Activated CD8-positive, alpha-beta memory T cell treated with anti-CD3 and anti-CD28 coated beads, Interleukin-2, amount 50 U/mL, for 1 hour (primary cell): ENCODE measurements around the gene HNRNPH1.

Experiments
- DNase-seq: peaks from one replicate; pipeline ENCODE4 v3.0.0-alpha.2; 2020; ENCODE audit errors: extremely low read depth

The HNRNPH1 gene

GRCh38 chr5:179623906-179624741 is 653 bp upstream of the HNRNPH1 start:
- DNase-seq, result no peak

GRCh38 chr5:179621551-179622214 is 1.8 kb downstream of the HNRNPH1 start:
- DNase-seq, result no peak

GRCh38 chr5:179620703-179621350 is 2.6 kb downstream of the HNRNPH1 start:
- no peak for DNase-seq

- DNase-seq, result no peak
These were observed 3.2 kb downstream of the HNRNPH1 start for GRCh38 chr5:179620293-179620692.

- no peak for DNase-seq
These were observed 3.7 kb downstream of the HNRNPH1 start for GRCh38 chr5:179619776-179620175.

- no peak for DNase-seq
These were observed 4.4 kb downstream of the HNRNPH1 start for GRCh38 chr5:179618923-179619554.

GRCh38 chr5:179617930-179618329 is 5.5 kb downstream of the HNRNPH1 start:
- no peak for DNase-seq

GRCh38 chr5:179616002-179616594 is 7.4 kb downstream of the HNRNPH1 start:
- no peak for DNase-seq

- no peak for DNase-seq
These were observed 8.3 kb downstream of the HNRNPH1 start for GRCh38 chr5:179615203-179615602.

- DNase-seq, result no peak
These were observed 8.7 kb downstream of the HNRNPH1 start for GRCh38 chr5:179614745-179615144.

- DNase-seq, result no peak
These were observed 9.9 kb downstream of the HNRNPH1 start for GRCh38 chr5:179613460-179614071.

GRCh38 chr5:179612577-179613459 is 10.7 kb downstream of the HNRNPH1 start:
- DNase-seq, result no peak

- no peak for DNase-seq
These were observed 12.6 kb downstream of the HNRNPH1 start for GRCh38 chr5:179610903-179611265.

- DNase-seq, result no peak
These were observed 13.2 kb downstream of the HNRNPH1 start for GRCh38 chr5:179610109-179610902.

GRCh38 chr5:179609834-179610108 is 13.7 kb downstream of the HNRNPH1 start:
- DNase-seq, result no peak

GRCh38 chr5:179608131-179608581 is 15.3 kb downstream of the HNRNPH1 start:
- no peak for DNase-seq

GRCh38 chr5:179607160-179607931 is 16.1 kb downstream of the HNRNPH1 start:
- no peak for DNase-seq

GRCh38 chr5:179606910-179607159 is 16.6 kb downstream of the HNRNPH1 start:
- DNase-seq, result no peak
